ENCODE data around the gene ZNF512B. TPM values are rescaled to one million over a fixed set of nuclear protein-coding genes. Genes with fewer than 3 reads are reported as not detected.

Gene ZNF512B
- total RNA-seq, 4 donors from 2014 or later = 7.1 to 17.7 (median 12.1) TPM

GRCh38 chr20:63950701-63951397, 18.9 kb downstream of the ZNF512B start:
- no peak for TF ChIP-seq EP300 (IDR thresholded peaks at IDR 0.05)
- TF ChIP-seq POLR2AphosphoS5 (IDR thresholded peaks at IDR 0.05) = no peak
- no peak for TF ChIP-seq POLR2A (IDR thresholded peaks at IDR 0.05; ENCODE audit: low read depth)
- TF ChIP-seq, protein P1, sequence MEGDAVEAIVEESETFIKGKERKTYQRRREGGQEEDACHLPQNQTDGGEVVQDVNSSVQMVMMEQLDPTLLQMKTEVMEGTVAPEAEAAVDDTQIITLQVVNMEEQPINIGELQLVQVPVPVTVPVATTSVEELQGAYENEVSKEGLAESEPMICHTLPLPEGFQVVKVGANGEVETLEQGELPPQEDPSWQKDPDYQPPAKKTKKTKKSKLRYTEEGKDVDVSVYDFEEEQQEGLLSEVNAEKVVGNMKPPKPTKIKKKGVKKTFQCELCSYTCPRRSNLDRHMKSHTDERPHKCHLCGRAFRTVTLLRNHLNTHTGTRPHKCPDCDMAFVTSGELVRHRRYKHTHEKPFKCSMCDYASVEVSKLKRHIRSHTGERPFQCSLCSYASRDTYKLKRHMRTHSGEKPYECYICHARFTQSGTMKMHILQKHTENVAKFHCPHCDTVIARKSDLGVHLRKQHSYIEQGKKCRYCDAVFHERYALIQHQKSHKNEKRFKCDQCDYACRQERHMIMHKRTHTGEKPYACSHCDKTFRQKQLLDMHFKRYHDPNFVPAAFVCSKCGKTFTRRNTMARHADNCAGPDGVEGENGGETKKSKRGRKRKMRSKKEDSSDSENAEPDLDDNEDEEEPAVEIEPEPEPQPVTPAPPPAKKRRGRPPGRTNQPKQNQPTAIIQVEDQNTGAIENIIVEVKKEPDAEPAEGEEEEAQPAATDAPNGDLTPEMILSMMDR (IDR thresholded peaks at IDR 0.05) = no peak
- peak overlapping the region; percentile 5 to 37 (median 26) for H3K4me3 ChIP-seq
- H3K9me3 ChIP-seq = no peaks in the 10 kb centered on the region
- H3K27me3 ChIP-seq = no peaks in the 10 kb centered on the region
- H3K4me1 ChIP-seq = peaks cover 92 to 99% (median 92%) of the 10 kb centered on the region in 4 donors
- H3K27ac ChIP-seq (replicated peaks in 1 of 4) = peak overlapping the region; percentile 86 to 93 (median 88)
- intact Hi-C loops (cut with DNase I) = no loop called here
- no peak for DNase-seq (ENCODE audit: extremely low spot score)
- peaks cover 4 to 18% (median 8%) of the 10 kb centered on the region in 4 donors for H3K36me3 ChIP-seq
- WGBS = 70% methylated on average over 2 of the region's 20 CpGs

DNA sequence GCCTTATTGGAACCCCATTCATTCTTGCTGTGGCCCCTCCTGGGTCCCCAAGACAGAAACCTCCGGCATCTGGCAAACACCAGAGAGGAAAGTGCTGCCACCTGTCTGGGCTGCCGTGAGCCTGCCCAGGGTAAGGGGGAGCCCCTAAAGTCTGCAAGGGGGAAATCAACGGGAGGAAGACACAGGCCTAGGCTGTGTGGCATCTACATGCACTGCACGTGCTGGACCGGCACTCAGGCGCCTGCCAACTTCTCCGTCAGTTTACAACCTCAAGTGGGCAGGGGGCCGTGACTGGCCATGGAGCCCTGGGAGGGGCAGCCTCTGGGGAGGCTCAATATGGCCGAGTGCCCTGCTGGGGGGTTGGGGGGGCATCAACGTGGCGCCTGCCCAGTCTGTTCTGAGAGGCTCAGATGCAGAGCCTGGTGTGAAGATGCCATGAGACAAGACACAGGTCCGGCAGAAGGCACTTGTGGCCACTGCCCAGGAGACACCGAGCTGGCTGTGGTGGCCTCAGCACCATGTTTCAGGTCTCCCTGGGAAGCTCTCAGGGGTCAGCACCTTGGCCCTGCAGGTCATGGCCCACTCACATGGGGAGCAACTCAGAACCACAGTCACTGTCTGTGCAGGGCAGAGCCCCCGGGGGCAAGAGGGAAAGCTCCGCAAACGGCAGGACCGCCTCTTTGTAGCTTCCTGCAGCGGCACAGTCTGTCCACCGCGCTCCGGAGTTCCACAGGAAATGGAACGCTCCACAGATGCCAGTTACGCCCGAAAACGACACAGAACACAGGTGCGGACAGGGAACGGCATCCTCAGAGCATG, 21.9 kb downstream of the ZNF512B start:
- TF ChIP-seq POLR2A (IDR thresholded peaks at IDR 0.05; ENCODE audit: low read depth) (no peak), POLR2AphosphoS5 (IDR thresholded peaks at IDR 0.05) (peak; percentile 22 to 55), EP300 (IDR thresholded peaks at IDR 0.05) (no peak)
- TF ChIP-seq, protein P1 (IDR thresholded peaks at IDR 0.05) = no peak
- Histone ChIP-seq H3K27ac (replicated peaks in 1 of 4) (peak overlapping the region; percentile 86 to 93 (median 88)), H3K4me3 (peak overlapping the region in 3 of 4 donors; percentile 19 to 43 (median 28)), H3K9me3 (no peaks in the 10 kb centered on the region), H3K4me1 (peaks cover 77 to 88% (median 83%) of the 10 kb centered on the region in 4 donors), H3K36me3 (peaks cover 28 to 42% (median 38%) of the 10 kb centered on the region in 4 donors), H3K27me3 (no peaks in the 10 kb centered on the region)
- 12% methylated on average over 21 of the region's 27 CpGs for WGBS
- intact Hi-C loops (cut with DNase I) = no loop called here
- DNase-seq (ENCODE audit: extremely low spot score) = no peak

DNA sequence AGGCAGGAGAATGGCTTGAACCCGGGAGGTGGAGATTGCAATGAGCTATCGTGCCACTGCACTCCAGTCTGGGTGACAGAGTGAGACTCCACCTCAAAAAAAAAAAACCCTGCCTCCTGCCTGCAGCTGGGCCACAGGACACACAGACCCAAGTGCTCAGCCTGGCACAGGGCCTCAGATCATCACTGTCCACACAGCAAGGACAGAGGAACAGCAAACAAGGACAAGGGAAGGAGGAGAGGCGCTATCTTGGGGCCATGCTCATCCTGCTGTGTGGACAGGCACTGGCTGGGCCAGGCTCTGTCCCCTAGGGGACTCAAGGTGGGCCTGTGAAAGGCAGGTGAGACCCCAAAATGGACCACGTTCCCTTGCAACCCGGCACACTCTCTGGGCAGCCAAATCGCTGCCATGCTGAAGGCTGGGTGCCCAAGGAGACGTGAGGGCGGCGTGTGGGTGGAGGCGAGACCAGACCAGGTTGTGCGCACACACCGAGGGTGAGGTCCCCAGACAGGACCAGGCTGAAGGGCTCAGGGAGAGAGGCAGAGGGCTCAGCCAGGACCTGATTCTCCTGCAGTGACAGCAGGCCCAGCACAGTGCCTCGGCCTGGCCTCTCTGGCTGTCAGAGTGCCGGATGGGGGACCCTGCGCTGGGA, 22.6 kb downstream of the ZNF512B start:
- Histone ChIP-seq H3K36me3 (peaks cover 28 to 46% (median 45%) of the 10 kb centered on the region in 4 donors), H3K4me3 (no peak overlapping the region), H3K27me3 (no peaks in the 10 kb centered on the region), H3K4me1 (peaks cover 77 to 87% (median 82%) of the 10 kb centered on the region in 4 donors), H3K9me3 (no peaks in the 10 kb centered on the region), H3K27ac (replicated peaks in 1 of 4) (peak overlapping the region; percentile 86 to 93 (median 88))
- TF ChIP-seq POLR2AphosphoS5 (IDR thresholded peaks at IDR 0.05) = no peak
- TF ChIP-seq POLR2A (IDR thresholded peaks at IDR 0.05; ENCODE audit: low read depth) = no peak
- TF ChIP-seq, protein P1 (IDR thresholded peaks at IDR 0.05) = no peak
- TF ChIP-seq EP300 (IDR thresholded peaks at IDR 0.05) = no peak
- no peak for DNase-seq (ENCODE audit: extremely low spot score)
- 85% methylated on average over 12 of the region's 15 CpGs for WGBS
- intact Hi-C loops (cut with DNase I) = no loop called here

DNA sequence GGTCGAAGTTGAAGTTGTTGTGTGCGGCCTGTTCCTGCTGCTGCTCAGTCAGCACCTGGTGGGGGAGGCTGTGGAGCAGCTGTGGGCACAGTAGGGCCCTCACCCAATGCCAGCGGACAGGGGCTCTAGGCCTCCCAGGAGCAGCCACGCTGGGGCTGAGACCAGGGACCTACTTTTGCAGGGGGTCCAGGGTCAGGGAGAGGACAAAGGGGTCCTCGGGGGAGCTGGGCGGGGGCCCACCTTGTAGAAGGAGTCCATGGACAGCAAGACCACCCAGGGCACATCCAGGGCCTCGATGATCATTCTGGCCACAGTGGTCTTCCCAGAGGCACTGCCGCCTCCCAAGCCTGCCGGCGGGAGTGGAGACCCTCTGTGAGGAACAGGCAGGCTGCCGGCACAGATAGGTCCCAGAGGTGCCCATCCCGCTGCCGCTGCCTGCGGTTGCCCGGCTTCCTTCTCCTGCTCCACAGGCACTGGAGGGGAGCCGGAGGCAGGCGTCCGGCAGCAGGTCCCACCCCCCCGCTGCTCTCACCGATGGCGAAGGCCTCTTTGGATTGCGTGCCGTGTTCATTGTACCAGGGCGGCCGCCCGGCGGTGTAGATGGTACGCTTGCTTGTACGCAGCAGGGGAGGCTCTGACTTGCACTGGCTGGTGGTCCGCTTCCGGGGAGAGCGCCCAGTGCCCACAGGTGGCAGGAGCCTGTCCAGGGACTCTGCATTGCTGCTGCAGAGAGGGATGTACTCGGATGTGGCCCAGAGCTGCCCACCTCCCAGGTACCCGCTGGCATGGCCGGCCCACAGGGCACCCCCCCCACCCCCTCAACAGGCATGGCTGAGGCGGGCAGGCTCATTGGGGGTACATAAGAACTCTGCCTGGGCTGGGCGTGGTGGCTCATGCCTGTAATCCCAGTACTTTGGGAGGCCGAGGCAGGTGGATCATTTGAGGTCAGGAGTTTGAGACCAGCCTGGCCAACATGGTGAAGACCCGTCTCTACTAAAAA, 23.5 kb downstream of the ZNF512B start:
- no peak overlapping the region for H3K4me3 ChIP-seq
- 94% methylated on average over 31 of the region's 39 CpGs for WGBS
- TF ChIP-seq, protein P1 (IDR thresholded peaks at IDR 0.05) = no peak
- no peak for TF ChIP-seq POLR2A (IDR thresholded peaks at IDR 0.05; ENCODE audit: low read depth)
- TF ChIP-seq POLR2AphosphoS5 (IDR thresholded peaks at IDR 0.05) = no peak
- TF ChIP-seq EP300 (IDR thresholded peaks at IDR 0.05) = no peak
- intact Hi-C loops (cut with DNase I) = loop anchor here (2.0 kb wide), 1 partner anchor 39 kb away; no protein-coding TSS in a partner anchor
- H3K9me3 ChIP-seq = no peaks in the 10 kb centered on the region
- H3K27ac ChIP-seq (replicated peaks in 1 of 4) = peak overlapping the region in 2 of 4 donors; percentile 88 to 93
- no peaks in the 10 kb centered on the region for H3K27me3 ChIP-seq
- peaks cover 72 to 78% (median 76%) of the 10 kb centered on the region in 4 donors for H3K4me1 ChIP-seq
- H3K36me3 ChIP-seq = peaks cover 28 to 50% (median 48%) of the 10 kb centered on the region in 4 donors
- DNase-seq (ENCODE audit: extremely low spot score) = no peak
